Gastroesophageal sphincter (tissue), 3 donors: ENCODE data around the gene SYNDIG1L.

Source experiments
- CTCF ChIP-seq, 4 experiments: fragments of 200-600 bp in 2 of 4; fragments of 450-650 bp in 2 of 4; sonication (generic) in 1 of 4; IDR thresholded peaks; one replicate each; pipeline ENCODE4 v1.5.1; 2017 to 2019; ENCODE audit warnings: antibody characterized with exemption in 4 of 4, mild to moderate bottlenecking in 2 of 4, moderate library complexity in 2 of 4
- POLR2A ChIP-seq, 2 donors: fragments of 450-650 bp; IDR thresholded peaks; one replicate each; pipeline ENCODE4 v1.6.1; 2017; ENCODE audit warnings: antibody characterized with exemption in 2 of 2, mild to moderate bottlenecking in 2 of 2, moderate library complexity in 1 of 2
- POLR2AphosphoS5 ChIP-seq: sonication (generic); formaldehyde crosslinking; IDR thresholded peaks from one replicate; pipeline ENCODE4 v1.6.1; 2017; ENCODE audit warnings: antibody characterized with exemption

- TF ChIP-seq CTCF (IDR thresholded peaks at IDR 0.05) (no peak), POLR2A (IDR thresholded peaks at IDR 0.05) (no peak), POLR2AphosphoS5 (no peak)
These were observed 21.6 kb downstream of the SYNDIG1L start for GRCh38 chr14:74404435-74404834.
